ENCODE data around the gene DNMT3B. TPM values are rescaled to one million over a fixed set of nuclear protein-coding genes. Genes with fewer than 3 reads are reported as not detected.

Gene DNMT3B
- total and polyA plus RNA-seq, 9 of the 15 experiments (the other 6 are each of a cell fraction or from before 2014, with no cell fraction given) = 9.3 to 74.8 (median 49.1) TPM

DNA sequence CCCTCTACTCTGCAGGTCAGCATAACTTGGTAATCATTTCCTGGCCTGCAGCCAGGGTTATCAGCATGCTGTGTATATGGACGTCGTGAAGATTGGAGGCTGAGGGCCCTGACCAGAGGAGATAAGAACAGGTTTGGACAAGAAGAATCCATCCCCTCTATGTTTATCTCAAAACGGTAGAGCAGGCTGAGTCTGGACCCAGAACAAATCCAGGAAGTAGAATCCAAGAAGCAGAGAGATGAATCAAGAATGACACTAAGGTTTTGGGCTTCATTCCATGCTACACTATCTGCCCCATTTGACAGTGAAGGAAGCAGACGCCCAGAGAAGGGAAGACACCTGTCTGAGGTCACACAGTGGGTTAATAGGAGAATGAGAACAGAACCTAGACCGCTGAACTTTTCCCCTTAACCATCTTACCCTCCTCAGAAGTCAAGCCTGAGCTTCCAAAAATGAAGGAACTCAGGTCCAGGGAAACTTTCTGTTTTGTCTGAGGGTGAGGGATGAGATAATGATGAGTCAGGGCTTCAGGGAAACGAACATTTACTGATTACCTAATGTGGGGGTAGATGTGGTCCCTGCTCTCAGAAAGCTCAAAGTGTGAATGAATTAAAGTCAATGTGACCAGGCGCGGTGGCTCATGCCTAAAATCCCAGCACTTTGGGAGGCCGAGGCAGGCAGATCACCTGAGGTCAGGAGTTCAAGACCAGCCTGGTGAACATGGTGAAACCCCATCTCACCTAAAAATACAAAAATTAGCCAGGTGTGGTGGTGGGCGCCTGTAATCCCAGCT lies 9.5 kb upstream of the DNMT3B start (continued):
- TF ChIP-seq CHD2 (IDR thresholded peaks at IDR 0.05; ENCODE audit: low read depth, low read length) (no peak), ZNF695 (CRISPR knock-in tag; IDR thresholded peaks at IDR 0.05) (no peak), ILF3 (IDR thresholded peaks at IDR 0.05; ENCODE audit: borderline replicate concordance) (0 out of 2 replicates have a peak, but pooled peaks have one; percentile 44), HNRNPL (IDR thresholded peaks at IDR 0.05; ENCODE audit: low read depth, low read length) (no peak), SETDB1 (IDR thresholded peaks at IDR 0.05; ENCODE audit: low read length) (no peak), EWSR1 (IDR thresholded peaks at IDR 0.05; ENCODE audit: borderline replicate concordance, low read depth, partially characterized antibody) (no peak), TOE1 (IDR thresholded peaks at IDR 0.05; ENCODE audit: borderline replicate concordance) (peak; percentile 71; the same call in 1 of the 2 replicates), TOE1 (CRISPR knock-in tag; IDR thresholded peaks at IDR 0.05; ENCODE audit: borderline replicate concordance, low read depth) (no peak), ETS2 (tag; IDR thresholded peaks at IDR 0.05; ENCODE audit: borderline replicate concordance, poor library complexity, severe bottlenecking) (no peak), MEF2A (IDR thresholded peaks at IDR 0.05; ENCODE audit: control insufficient read depth, low read depth, low read length) (peak; percentile 79), GTF2F1 (IDR thresholded peaks at IDR 0.05; ENCODE audit: low read depth, low read length) (no peak), SRSF7 (optimal IDR thresholded peaks at IDR 0.05; ENCODE audit: low read depth, low read length) (no peak), NR1H2 (CRISPR knock-in tag; IDR thresholded peaks at IDR 0.05) (no peak), PHF8 (IDR thresholded peaks at IDR 0.05; ENCODE audit: borderline replicate concordance, low read length) (no peak), SMAD3 (CRISPR knock-in tag; conservative IDR thresholded peaks at IDR 0.05) (peak; percentile 88), HOXB6 (CRISPR knock-in tag; IDR thresholded peaks at IDR 0.05; ENCODE audit: borderline replicate concordance) (no peak)
- TF ChIP-seq, protein P1, sequence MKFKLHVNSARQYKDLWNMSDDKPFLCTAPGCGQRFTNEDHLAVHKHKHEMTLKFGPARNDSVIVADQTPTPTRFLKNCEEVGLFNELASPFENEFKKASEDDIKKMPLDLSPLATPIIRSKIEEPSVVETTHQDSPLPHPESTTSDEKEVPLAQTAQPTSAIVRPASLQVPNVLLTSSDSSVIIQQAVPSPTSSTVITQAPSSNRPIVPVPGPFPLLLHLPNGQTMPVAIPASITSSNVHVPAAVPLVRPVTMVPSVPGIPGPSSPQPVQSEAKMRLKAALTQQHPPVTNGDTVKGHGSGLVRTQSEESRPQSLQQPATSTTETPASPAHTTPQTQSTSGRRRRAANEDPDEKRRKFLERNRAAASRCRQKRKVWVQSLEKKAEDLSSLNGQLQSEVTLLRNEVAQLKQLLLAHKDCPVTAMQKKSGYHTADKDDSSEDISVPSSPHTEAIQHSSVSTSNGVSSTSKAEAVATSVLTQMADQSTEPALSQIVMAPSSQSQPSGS (CRISPR knock-in tag; IDR thresholded peaks at IDR 0.05) = no peak
- TF ChIP-seq, protein P2, sequence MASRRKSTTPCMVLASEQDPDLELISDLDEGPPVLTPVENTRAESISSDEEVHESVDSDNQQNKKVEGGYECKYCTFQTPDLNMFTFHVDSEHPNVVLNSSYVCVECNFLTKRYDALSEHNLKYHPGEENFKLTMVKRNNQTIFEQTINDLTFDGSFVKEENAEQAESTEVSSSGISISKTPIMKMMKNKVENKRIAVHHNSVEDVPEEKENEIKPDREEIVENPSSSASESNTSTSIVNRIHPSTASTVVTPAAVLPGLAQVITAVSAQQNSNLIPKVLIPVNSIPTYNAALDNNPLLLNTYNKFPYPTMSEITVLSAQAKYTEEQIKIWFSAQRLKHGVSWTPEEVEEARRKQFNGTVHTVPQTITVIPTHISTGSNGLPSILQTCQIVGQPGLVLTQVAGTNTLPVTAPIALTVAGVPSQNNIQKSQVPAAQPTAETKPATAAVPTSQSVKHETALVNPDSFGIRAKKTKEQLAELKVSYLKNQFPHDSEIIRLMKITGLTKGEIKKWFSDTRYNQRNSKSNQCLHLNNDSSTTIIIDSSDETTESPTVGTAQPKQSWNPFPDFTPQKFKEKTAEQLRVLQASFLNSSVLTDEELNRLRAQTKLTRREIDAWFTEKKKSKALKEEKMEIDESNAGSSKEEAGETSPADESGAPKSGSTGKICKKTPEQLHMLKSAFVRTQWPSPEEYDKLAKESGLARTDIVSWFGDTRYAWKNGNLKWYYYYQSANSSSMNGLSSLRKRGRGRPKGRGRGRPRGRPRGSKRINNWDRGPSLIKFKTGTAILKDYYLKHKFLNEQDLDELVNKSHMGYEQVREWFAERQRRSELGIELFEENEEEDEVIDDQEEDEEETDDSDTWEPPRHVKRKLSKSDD (conservative IDR thresholded peaks at IDR 0.05; ENCODE audit: low read length) = no peak
- TF ChIP-seq, protein P3, sequence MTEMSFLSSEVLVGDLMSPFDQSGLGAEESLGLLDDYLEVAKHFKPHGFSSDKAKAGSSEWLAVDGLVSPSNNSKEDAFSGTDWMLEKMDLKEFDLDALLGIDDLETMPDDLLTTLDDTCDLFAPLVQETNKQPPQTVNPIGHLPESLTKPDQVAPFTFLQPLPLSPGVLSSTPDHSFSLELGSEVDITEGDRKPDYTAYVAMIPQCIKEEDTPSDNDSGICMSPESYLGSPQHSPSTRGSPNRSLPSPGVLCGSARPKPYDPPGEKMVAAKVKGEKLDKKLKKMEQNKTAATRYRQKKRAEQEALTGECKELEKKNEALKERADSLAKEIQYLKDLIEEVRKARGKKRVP (CRISPR knock-in tag; IDR thresholded peaks at IDR 0.05) = 0 out of 2 replicates have a peak, but pooled peaks have one; percentile 51
- TF ChIP-seq, protein P4, sequence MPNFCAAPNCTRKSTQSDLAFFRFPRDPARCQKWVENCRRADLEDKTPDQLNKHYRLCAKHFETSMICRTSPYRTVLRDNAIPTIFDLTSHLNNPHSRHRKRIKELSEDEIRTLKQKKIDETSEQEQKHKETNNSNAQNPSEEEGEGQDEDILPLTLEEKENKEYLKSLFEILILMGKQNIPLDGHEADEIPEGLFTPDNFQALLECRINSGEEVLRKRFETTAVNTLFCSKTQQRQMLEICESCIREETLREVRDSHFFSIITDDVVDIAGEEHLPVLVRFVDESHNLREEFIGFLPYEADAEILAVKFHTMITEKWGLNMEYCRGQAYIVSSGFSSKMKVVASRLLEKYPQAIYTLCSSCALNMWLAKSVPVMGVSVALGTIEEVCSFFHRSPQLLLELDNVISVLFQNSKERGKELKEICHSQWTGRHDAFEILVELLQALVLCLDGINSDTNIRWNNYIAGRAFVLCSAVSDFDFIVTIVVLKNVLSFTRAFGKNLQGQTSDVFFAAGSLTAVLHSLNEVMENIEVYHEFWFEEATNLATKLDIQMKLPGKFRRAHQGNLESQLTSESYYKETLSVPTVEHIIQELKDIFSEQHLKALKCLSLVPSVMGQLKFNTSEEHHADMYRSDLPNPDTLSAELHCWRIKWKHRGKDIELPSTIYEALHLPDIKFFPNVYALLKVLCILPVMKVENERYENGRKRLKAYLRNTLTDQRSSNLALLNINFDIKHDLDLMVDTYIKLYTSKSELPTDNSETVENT (CRISPR knock-in tag; IDR thresholded peaks at IDR 0.05) = no peak

Data from K562 (cell line).